Measurements from ENCODE around the gene ZNF823. TPM values are rescaled to one million over a fixed set of nuclear protein-coding genes. Genes with fewer than 3 reads are reported as not detected.

ZNF823 gene
- total RNA-seq = 3.0 and 3.4 TPM in 2 replicates

GRCh38 chr19:11738746-11739620 is at the start of gene ZNF823:
Gene ZNF823 (minus strand): TSS chr19:11738946. CDS start chr19:11738819, 127 bp downstream.

GRCh38 chr19:11766597-11767591 is 28.1 kb upstream of the ZNF823 start, which contains the start of gene ZNF441:
Gene ZNF441 (plus strand): TSS chr19:11767000. CDS start chr19:11767194, 194 bp downstream.

Other genes with a start within 250 kb of the ZNF823 start
- gene ZNF653, start 233.1 kb downstream of the ZNF823 start, total RNA-seq = 5.2 and 10.1 TPM in 2 replicates
- 45.4 and 46.0 TPM in 2 replicates for gene ECSIT, start 209.8 kb downstream of the ZNF823 start, total RNA-seq
- gene CNN1, start 200.1 kb downstream of the ZNF823 start, total RNA-seq = 2.6 and 38.0 TPM in 2 replicates
- gene ELOF1, start 179.7 kb downstream of the ZNF823 start, total RNA-seq = 41.0 and 44.6 TPM in 2 replicates
- gene ACP5, start 161.3 kb downstream of the ZNF823 start, total RNA-seq = 1.9 TPM in 1 of 2 replicates, not detected in the other
- gene ZNF627, start 141.5 kb downstream of the ZNF823 start, total RNA-seq = 14.7 and 16.5 TPM in 2 replicates
- gene ZNF441, start 28.1 kb upstream of the ZNF823 start, total RNA-seq = 2.1 and 2.5 TPM in 2 replicates
- gene ZNF491, start 59.6 kb upstream of the ZNF823 start, total RNA-seq = 0.39 and 1.0 TPM in 2 replicates
- gene ZNF440, start 75.3 kb upstream of the ZNF823 start, total RNA-seq = 2.3 and 6.9 TPM in 2 replicates
- gene ZNF439, start 109.8 kb upstream of the ZNF823 start, total RNA-seq = 1.4 and 9.3 TPM in 2 replicates
- 4.3 and 13.3 TPM in 2 replicates for gene ZNF69, start 148.8 kb upstream of the ZNF823 start, total RNA-seq
- gene ZNF700, start 186.2 kb upstream of the ZNF823 start, total RNA-seq = 4.9 and 7.2 TPM in 2 replicates
- 0.13 and 5.5 TPM in 2 replicates for gene ZNF763, start 226.1 kb upstream of the ZNF823 start, total RNA-seq